CD14-positive monocyte (primary cell): Measurements from ENCODE around the gene RAB3C. TPM values are rescaled to one million over a fixed set of nuclear protein-coding genes. Genes with fewer than 3 reads are reported as not detected.
A peak's percentile ranks its signal among the peaks of the same experiment; 100 is the strongest.

Source experiments
- DNase-seq, 3 donors: peaks; one replicate each; pipeline ENCODE4 v3.0.0-alpha.2; 2011 to 2022
- H2AFZ ChIP-seq: 2 replicates; pipeline ENCODE4 v1.6.0; 2012; ENCODE audit warnings: mild to moderate bottlenecking, low read depth, low read length, inconsistent platforms; ENCODE audit not compliant: insufficient read depth, poor library complexity, severe bottlenecking
- H3K27ac ChIP-seq, 2 donors: 1 replicate in 1 of 2; 2 replicates in 1 of 2; pipeline ENCODE4 v1.5.1; 2012 to 2013; ENCODE audit warnings: low read length in 2 of 2, control low read depth in 1 of 2, inconsistent platforms in 1 of 2, low read depth in 1 of 2, mild to moderate bottlenecking in 1 of 2
- H3K27me3 ChIP-seq, 2 donors: one replicate each; pipeline versions ENCODE4 v1.6.0 to v1.6.1; 2011 to 2013; ENCODE audit warnings: low read length in 2 of 2; ENCODE audit not compliant: control insufficient read depth in 2 of 2, insufficient read depth in 2 of 2
- H3K36me3 ChIP-seq, 2 donors: replicated peaks in 1 of 2; 1 replicate in 1 of 2; 2 replicates in 1 of 2; pipeline versions ENCODE4 v1.5.1 to v1.6.1; 2012 to 2013; ENCODE audit warnings: low read length in 2 of 2, control low read depth in 1 of 2, inconsistent platforms in 1 of 2, mild to moderate bottlenecking in 1 of 2; ENCODE audit not compliant: insufficient read depth in 2 of 2, control insufficient read depth in 1 of 2
- H3K4me1 ChIP-seq, 2 donors: 1 replicate in 1 of 2; 2 replicates in 1 of 2; pipeline versions ENCODE4 v1.5.1 to v1.6.1; 2012 to 2013; ENCODE audit warnings: low read length in 2 of 2, control low read depth in 1 of 2, inconsistent platforms in 1 of 2, mild to moderate bottlenecking in 1 of 2, moderate library complexity in 1 of 2; ENCODE audit not compliant: insufficient read depth in 2 of 2, control insufficient read depth in 1 of 2
- H3K4me2 ChIP-seq: replicated peaks from 2 replicates; pipeline ENCODE3; 2012; ENCODE audit warnings: low read length, moderate library complexity, mild to moderate bottlenecking; ENCODE audit not compliant: poor library complexity, severe bottlenecking; ENCODE audit errors: extremely low read depth
- H3K4me3 ChIP-seq, 3 experiments: fragments of 200-600 bp in 1 of 3; sonication (generic) in 1 of 3; replicated peaks in 1 of 3; 1 replicate in 2 of 3; 2 replicates in 1 of 3; pipeline ENCODE4 v1.5.1; 2011 to 2013; ENCODE audit warnings: low read length in 3 of 3, mild to moderate bottlenecking in 3 of 3, control low read depth in 2 of 3, low read depth in 2 of 3, inconsistent platforms in 1 of 3, moderate library complexity in 1 of 3
- H3K79me2 ChIP-seq: 2 replicates; pipeline ENCODE4 v1.6.0; 2012; ENCODE audit warnings: mild to moderate bottlenecking, control low read depth, inconsistent platforms, low read length, moderate library complexity; ENCODE audit not compliant: insufficient read depth
- H3K9ac ChIP-seq: 2 replicates; pipeline ENCODE4 v1.6.0; 2017; ENCODE audit warnings: low read length, mild to moderate bottlenecking; ENCODE audit not compliant: insufficient read depth, poor library complexity, severe bottlenecking
- H3K9me3 ChIP-seq, 2 donors: replicated peaks in 1 of 2; 1 replicate in 1 of 2; 2 replicates in 1 of 2; pipeline versions ENCODE4 v1.5.1 to v1.6.1; 2012 to 2013; ENCODE audit warnings: low read length in 2 of 2, control low read depth in 1 of 2; ENCODE audit not compliant: control insufficient read depth in 1 of 2, insufficient read depth in 1 of 2
- H4K20me1 ChIP-seq: 2 replicates; pipeline ENCODE4 v1.6.0; 2012; ENCODE audit warnings: mild to moderate bottlenecking, low read length, control low read depth, moderate library complexity; ENCODE audit not compliant: insufficient read depth
- H3K27ac Mint-ChIP-seq, 7 donors: one replicate each; pipeline ENCODE4 v1.8.0; 2020; ENCODE audit warnings: mild to moderate bottlenecking in 7 of 7, mixed read lengths in 7 of 7, moderate library complexity in 6 of 7, inconsistent platforms in 2 of 7
- H3K27me3 Mint-ChIP-seq, 3 donors: one replicate each; pipeline ENCODE4 v1.8.0; 2021 to 2022; ENCODE audit warnings: low read depth in 3 of 3, mild to moderate bottlenecking in 3 of 3, mixed read lengths in 3 of 3, moderate library complexity in 3 of 3, inconsistent platforms in 1 of 3
- H3K36me3 Mint-ChIP-seq, 2 donors: one replicate each; pipeline ENCODE4 v1.8.0; 2020; ENCODE audit warnings: mixed read lengths in 2 of 2, inconsistent platforms in 1 of 2, mild to moderate bottlenecking in 1 of 2
- H3K4me1 Mint-ChIP-seq: one replicate; pipeline ENCODE4 v1.8.0; 2020; ENCODE audit warnings: mild to moderate bottlenecking, mixed read lengths
- H3K4me3 Mint-ChIP-seq, 2 donors: one replicate each; pipeline ENCODE4 v1.8.0; 2020; ENCODE audit warnings: mild to moderate bottlenecking in 2 of 2, mixed read lengths in 2 of 2, moderate library complexity in 1 of 2
- H3K9me3 Mint-ChIP-seq, 7 donors: one replicate each; pipeline ENCODE4 v1.8.0; 2020 to 2022; ENCODE audit warnings: mixed read lengths in 7 of 7, mild to moderate bottlenecking in 6 of 7, moderate library complexity in 6 of 7, inconsistent platforms in 2 of 7
- CTCF ChIP-seq: fragments of 200-600 bp; IDR thresholded peaks from one replicate; pipeline ENCODE4 v1.8.0; 2022; ENCODE audit warnings: antibody characterized with exemption, mild to moderate bottlenecking
- whole genome bisulfite sequencing: methylation state at CpG from one replicate; pipeline ENCODE4 v1.1.5; 2013; ENCODE audit warnings: missing lambda C conversion rate; ENCODE audit not compliant: insufficient coverage; 5-methylcytosine and 5-hydroxymethylcytosine counted together
- intact Hi-C, 2 donors: fragments of 100-400 bp; cut with micrococcal nuclease; formaldehyde crosslinking; loops; one replicate each; pipeline versions ENCODE4 v1.15.0 to v1.15.1; 2023
- polyA plus RNA-seq, 3 donors: library from polyadenylated mRNA; depleted of rRNA in 1 of 3; unstranded in 2 of 3; stranded (reverse) in 1 of 3; fragments of 300-500 nt in 2 of 3; fragments of >200 nt in 1 of 3; fragmentation: Illumina TruSeq in 2 of 3; gene quantifications; 1 replicate in 2 of 3; 2 replicates in 1 of 3; pipeline ENCODE4 v1.2.3, GENCODE V29; 2012 to 2021

The RAB3C gene
- polyA plus RNA-seq, 3 donors, result under 0.01 to 0.81 TPM; not detected in 1

- H3K4me1 ChIP-seq, result no peaks in the 10 kb centered on the region
- no peaks in the 10 kb centered on the region for H3K36me3 ChIP-seq
- no peak overlapping the region for H3K4me3 Mint-ChIP-seq
- H3K27ac Mint-ChIP-seq, result no peak overlapping the region
- H3K4me2 ChIP-seq, result no peak overlapping the region
- no peaks in the 10 kb centered on the region for H3K9me3 ChIP-seq
- intact Hi-C loops, result loop anchor here (10.0 kb wide), 2 partner anchors 113 to 283 kb away; no protein-coding TSS in a partner anchor
- H3K4me3 ChIP-seq, result no peak overlapping the region
- H3K9me3 Mint-ChIP-seq, result no peaks in the 10 kb centered on the region
- H3K4me1 Mint-ChIP-seq, result peaks cover 12% of the 10 kb centered on the region
- H3K79me2 ChIP-seq, result no peaks in the 10 kb centered on the region
- peaks cover 2 to 3% (median 2%) of the 10 kb centered on the region in 3 donors for H3K27me3 Mint-ChIP-seq
- no peaks in the 10 kb centered on the region for H3K27me3 ChIP-seq
- peak; percentile 29 to 51 (median 47) for DNase-seq
- H2AFZ ChIP-seq, result no peak overlapping the region
- H3K27ac ChIP-seq, result no peak overlapping the region
- no peaks in the 10 kb centered on the region for H3K36me3 Mint-ChIP-seq
- no peaks in the 10 kb centered on the region for H4K20me1 ChIP-seq
- TF ChIP-seq CTCF, result peak; percentile 79
- 63% methylated on average over 11 of the region's 18 CpGs for WGBS
- no peak overlapping the region for H3K9ac ChIP-seq
Measured at GRCh38 chr5:58891086-58891970, 308.5 kb downstream of the RAB3C start.

DNA sequence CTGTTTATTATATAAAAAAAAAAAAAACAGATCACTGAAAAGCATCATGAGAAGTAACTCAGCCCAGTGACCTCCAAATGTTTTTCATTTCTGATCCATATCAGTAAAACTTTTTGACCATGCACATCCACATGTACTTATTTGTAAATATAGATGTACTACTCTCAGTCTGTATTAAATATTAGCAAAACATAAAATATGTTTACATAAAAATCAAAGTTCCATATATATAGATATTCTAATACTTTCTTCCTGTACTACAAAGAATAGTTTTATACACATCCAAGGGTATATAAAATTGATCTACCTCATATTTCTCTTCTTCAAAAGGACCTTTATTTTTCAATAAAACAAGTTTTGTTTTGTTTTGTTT, 309.1 kb downstream of the RAB3C start:
- H3K4me3 Mint-ChIP-seq, result no peak overlapping the region
- H2AFZ ChIP-seq, result no peak overlapping the region

More for the DNA sequence above, 309.1 kb downstream of the RAB3C start:
- peaks cover 6% of the 10 kb centered on the region for H3K4me1 Mint-ChIP-seq
- Histone ChIP-seq H3K27ac (no peak overlapping the region), H3K79me2 (no peaks in the 10 kb centered on the region), H3K9ac (no peak overlapping the region), H3K4me3 (no peak overlapping the region), H3K9me3 (no peaks in the 10 kb centered on the region), H3K4me2 (no peak overlapping the region), H3K27me3 (no peaks in the 10 kb centered on the region), H4K20me1 (no peaks in the 10 kb centered on the region), H3K4me1 (no peaks in the 10 kb centered on the region), H3K36me3 (no peaks in the 10 kb centered on the region)
- intact Hi-C loops, result loop anchor here (10.0 kb wide), 2 partner anchors 113 to 283 kb away; no protein-coding TSS in a partner anchor
- no peak for DNase-seq
- H3K27ac Mint-ChIP-seq, result no peak overlapping the region
- peaks cover 2 to 3% (median 2%) of the 10 kb centered on the region in 3 donors for H3K27me3 Mint-ChIP-seq
- no peaks in the 10 kb centered on the region for H3K36me3 Mint-ChIP-seq
- peak; percentile 56 for TF ChIP-seq CTCF
- H3K9me3 Mint-ChIP-seq, result no peaks in the 10 kb centered on the region
